HUES64 (cell line): Measurements from ENCODE around the gene MYZAP.
A peak's percentile ranks its signal among the peaks of the same experiment; 100 is the strongest.

Source experiments
- H3K27ac ChIP-seq: 2 replicates; pipeline ENCODE4 v1.7.0; 2013; ENCODE audit warnings: low read depth, low read length, inconsistent platforms
- H3K27me3 ChIP-seq: 2 replicates; pipeline ENCODE4 v1.6.1; 2013; ENCODE audit warnings: mild to moderate bottlenecking, low read length; ENCODE audit not compliant: insufficient read depth
- H3K36me3 ChIP-seq: 2 replicates; pipeline ENCODE4 v1.6.1; 2013; ENCODE audit warnings: mild to moderate bottlenecking, low read length; ENCODE audit not compliant: insufficient read depth
- H3K4me1 ChIP-seq: 2 replicates; pipeline ENCODE4 v1.6.1; 2013; ENCODE audit warnings: mild to moderate bottlenecking, low read length, moderate library complexity; ENCODE audit not compliant: insufficient read depth
- H3K4me3 ChIP-seq: 2 replicates; pipeline ENCODE4 v1.5.1; 2013; ENCODE audit warnings: mild to moderate bottlenecking, low read length, moderate library complexity
- H3K9ac ChIP-seq: 2 replicates; pipeline ENCODE4 v1.6.1; 2013; ENCODE audit warnings: mild to moderate bottlenecking, low read depth, low read length
- H3K9me3 ChIP-seq: 2 replicates; pipeline ENCODE4 v1.6.1; 2013; ENCODE audit warnings: low read depth, low read length; ENCODE audit not compliant: insufficient read depth
- WGBS: fragments of 150-250, 120-280 bp; methylation state at CpG from one replicate; pipeline ENCODE4 v1.1.7; 2013; ENCODE audit warnings: missing lambda C conversion rate; 5-methylcytosine and 5-hydroxymethylcytosine counted together

MYZAP gene

GRCh38 chr15:57552678-57553334 is 38.9 kb upstream of the MYZAP start:
- H3K27me3 ChIP-seq, result no peaks in the 10 kb centered on the region
- H3K4me1 ChIP-seq, result peaks cover 32% of the 10 kb centered on the region; the same call in 1 of the 2 replicates
- H3K36me3 ChIP-seq, result peaks cover 21% of the 10 kb centered on the region
- H3K4me3 ChIP-seq, result no peak overlapping the region
- H3K27ac ChIP-seq, result peak overlapping the region; percentile 62; the same call in 1 of the 2 replicates
- no peaks in the 10 kb centered on the region for H3K9me3 ChIP-seq
- 93% methylated on average over 8 of the region's 8 CpGs for WGBS
- no peak overlapping the region for H3K9ac ChIP-seq

GRCh38 chr15:57553526-57553925 is 38.2 kb upstream of the MYZAP start:
- H3K27me3 ChIP-seq, result no peaks in the 10 kb centered on the region
- H3K4me3 ChIP-seq, result no peak overlapping the region
- H3K36me3 ChIP-seq, result peaks cover 17% of the 10 kb centered on the region
- WGBS, result 93% methylated on average over 5 of the region's 5 CpGs
- H3K9me3 ChIP-seq, result no peaks in the 10 kb centered on the region
- H3K27ac ChIP-seq, result no peak overlapping the region
- no peak overlapping the region for H3K9ac ChIP-seq
- H3K4me1 ChIP-seq, result peaks cover 32% of the 10 kb centered on the region; the same call in 1 of the 2 replicates

GRCh38 chr15:57554063-57554811 is 37.5 kb upstream of the MYZAP start:
- Histone ChIP-seq H3K4me3 (no peak overlapping the region), H3K9ac (peak overlapping the region; percentile 19; the same call in 1 of the 2 replicates), H3K4me1 (peaks cover 32% of the 10 kb centered on the region; the same call in 1 of the 2 replicates), H3K27ac (peak overlapping the region; percentile 32; the same call in 1 of the 2 replicates), H3K27me3 (no peaks in the 10 kb centered on the region), H3K36me3 (peaks cover 10% of the 10 kb centered on the region), H3K9me3 (no peaks in the 10 kb centered on the region)
- WGBS, result 64% methylated on average over 10 of the region's 10 CpGs

- H3K27me3 ChIP-seq, result no peaks in the 10 kb centered on the region
- H3K9ac ChIP-seq, result no peak overlapping the region
- WGBS, result 88% methylated on average over 4 of the region's 4 CpGs
- peaks cover 32% of the 10 kb centered on the region; the same call in 1 of the 2 replicates for H3K4me1 ChIP-seq
- H3K4me3 ChIP-seq, result no peak overlapping the region
- peak overlapping the region; percentile 32; the same call in 1 of the 2 replicates for H3K27ac ChIP-seq
- H3K9me3 ChIP-seq, result no peaks in the 10 kb centered on the region
- H3K36me3 ChIP-seq, result peaks cover 4% of the 10 kb centered on the region
Observed at GRCh38 chr15:57554812-57555179, 36.9 kb upstream of the MYZAP start.

- Histone ChIP-seq H3K9ac (no peak overlapping the region), H3K9me3 (no peaks in the 10 kb centered on the region), H3K4me3 (no peak overlapping the region), H3K4me1 (peaks cover 32% of the 10 kb centered on the region; the same call in 1 of the 2 replicates), H3K27ac (no peak overlapping the region), H3K27me3 (no peaks in the 10 kb centered on the region), H3K36me3 (peaks cover 4% of the 10 kb centered on the region)
- 96% methylated on average over 3 of the region's 3 CpGs for WGBS
Observed at GRCh38 chr15:57555270-57555669, 36.4 kb upstream of the MYZAP start.

- Histone ChIP-seq H3K36me3 (no peaks in the 10 kb centered on the region), H3K27ac (no peak overlapping the region), H3K9me3 (no peaks in the 10 kb centered on the region), H3K9ac (no peak overlapping the region), H3K27me3 (no peaks in the 10 kb centered on the region), H3K4me1 (peaks cover 28% of the 10 kb centered on the region; the same call in 1 of the 2 replicates), H3K4me3 (no peak overlapping the region)
- WGBS, result 84% methylated on average over 9 of the region's 9 CpGs
Observed at GRCh38 chr15:57556040-57556439, 35.7 kb upstream of the MYZAP start.

- H3K4me3 ChIP-seq, result no peak overlapping the region
- H3K27me3 ChIP-seq, result no peaks in the 10 kb centered on the region
- no peak overlapping the region for H3K27ac ChIP-seq
- H3K9me3 ChIP-seq, result no peaks in the 10 kb centered on the region
- no peaks in the 10 kb centered on the region for H3K36me3 ChIP-seq
- H3K9ac ChIP-seq, result no peak overlapping the region
- H3K4me1 ChIP-seq, result peaks cover 18% of the 10 kb centered on the region; the same call in 1 of the 2 replicates
- WGBS, result 88% methylated on average over 3 of the region's 3 CpGs
Observed at GRCh38 chr15:57557267-57557666, 34.4 kb upstream of the MYZAP start.

GRCh38 chr15:57557810-57558209 is 33.9 kb upstream of the MYZAP start:
- peaks cover 13% of the 10 kb centered on the region; the same call in 1 of the 2 replicates for H3K4me1 ChIP-seq
- H3K27me3 ChIP-seq, result no peaks in the 10 kb centered on the region
- no peaks in the 10 kb centered on the region for H3K36me3 ChIP-seq
- no peaks in the 10 kb centered on the region for H3K9me3 ChIP-seq
- H3K4me3 ChIP-seq, result no peak overlapping the region
- no peak overlapping the region for H3K9ac ChIP-seq
- H3K27ac ChIP-seq, result no peak overlapping the region
- WGBS, result 91% methylated on average over 6 of the region's 6 CpGs

GRCh38 chr15:57559875-57560274 is 31.8 kb upstream of the MYZAP start:
- WGBS, result 23% methylated on average over 5 of the region's 5 CpGs
- no peak overlapping the region for H3K4me3 ChIP-seq

GRCh38 chr15:57561041-57561711 is 30.5 kb upstream of the MYZAP start:
- 77% methylated on average over 5 of the region's 9 CpGs for WGBS
- Histone ChIP-seq H3K36me3 (no peaks in the 10 kb centered on the region), H3K4me1 (0 out of 2 replicates have a peak, but pooled peaks cover 3% of the 10 kb centered on the region), H3K9me3 (no peaks in the 10 kb centered on the region), H3K9ac (no peak overlapping the region), H3K4me3 (no peak overlapping the region), H3K27me3 (no peaks in the 10 kb centered on the region), H3K27ac (no peak overlapping the region)

More at GRCh38 chr15:57559875-57560274, 31.8 kb upstream of the MYZAP start:
- Histone ChIP-seq H3K9me3 (no peaks in the 10 kb centered on the region), H3K27ac (no peak overlapping the region), H3K27me3 (no peaks in the 10 kb centered on the region), H3K9ac (no peak overlapping the region), H3K4me1 (0 out of 2 replicates have a peak, but pooled peaks cover 5% of the 10 kb centered on the region), H3K36me3 (no peaks in the 10 kb centered on the region)
